Peyer's patch (tissue), 4 donors: Measurements from ENCODE around the gene ANKRD44.

Experiments
- POLR2A ChIP-seq, 2 donors: fragments of 450-650 bp; IDR thresholded peaks; one replicate each; pipeline ENCODE4 v1.5.1; 2017; ENCODE audit warnings: antibody characterized with exemption in 2 of 2, mild to moderate bottlenecking in 2 of 2, moderate library complexity in 2 of 2
- TF ChIP-seq, protein P1 (sequence below), 6 experiments: fragments of 450-650 bp in 4 of 6; fragments of 200-600 bp in 2 of 6; sonication (generic) in 1 of 6; IDR thresholded peaks; one replicate each; pipeline ENCODE4 v1.5.1; 2017 to 2019; ENCODE audit warnings: antibody characterized with exemption in 6 of 6, mild to moderate bottlenecking in 3 of 6, moderate library complexity in 1 of 6

GRCh38 chr2:197107291-197108269, 203.0 kb downstream of the ANKRD44 start:
- TF ChIP-seq, protein P1, sequence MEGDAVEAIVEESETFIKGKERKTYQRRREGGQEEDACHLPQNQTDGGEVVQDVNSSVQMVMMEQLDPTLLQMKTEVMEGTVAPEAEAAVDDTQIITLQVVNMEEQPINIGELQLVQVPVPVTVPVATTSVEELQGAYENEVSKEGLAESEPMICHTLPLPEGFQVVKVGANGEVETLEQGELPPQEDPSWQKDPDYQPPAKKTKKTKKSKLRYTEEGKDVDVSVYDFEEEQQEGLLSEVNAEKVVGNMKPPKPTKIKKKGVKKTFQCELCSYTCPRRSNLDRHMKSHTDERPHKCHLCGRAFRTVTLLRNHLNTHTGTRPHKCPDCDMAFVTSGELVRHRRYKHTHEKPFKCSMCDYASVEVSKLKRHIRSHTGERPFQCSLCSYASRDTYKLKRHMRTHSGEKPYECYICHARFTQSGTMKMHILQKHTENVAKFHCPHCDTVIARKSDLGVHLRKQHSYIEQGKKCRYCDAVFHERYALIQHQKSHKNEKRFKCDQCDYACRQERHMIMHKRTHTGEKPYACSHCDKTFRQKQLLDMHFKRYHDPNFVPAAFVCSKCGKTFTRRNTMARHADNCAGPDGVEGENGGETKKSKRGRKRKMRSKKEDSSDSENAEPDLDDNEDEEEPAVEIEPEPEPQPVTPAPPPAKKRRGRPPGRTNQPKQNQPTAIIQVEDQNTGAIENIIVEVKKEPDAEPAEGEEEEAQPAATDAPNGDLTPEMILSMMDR (IDR thresholded peaks at IDR 0.05), result no peak
- TF ChIP-seq POLR2A (IDR thresholded peaks at IDR 0.05), result no peak
